Measurements from ENCODE around the gene VWA2.

VWA2 gene, protein sequence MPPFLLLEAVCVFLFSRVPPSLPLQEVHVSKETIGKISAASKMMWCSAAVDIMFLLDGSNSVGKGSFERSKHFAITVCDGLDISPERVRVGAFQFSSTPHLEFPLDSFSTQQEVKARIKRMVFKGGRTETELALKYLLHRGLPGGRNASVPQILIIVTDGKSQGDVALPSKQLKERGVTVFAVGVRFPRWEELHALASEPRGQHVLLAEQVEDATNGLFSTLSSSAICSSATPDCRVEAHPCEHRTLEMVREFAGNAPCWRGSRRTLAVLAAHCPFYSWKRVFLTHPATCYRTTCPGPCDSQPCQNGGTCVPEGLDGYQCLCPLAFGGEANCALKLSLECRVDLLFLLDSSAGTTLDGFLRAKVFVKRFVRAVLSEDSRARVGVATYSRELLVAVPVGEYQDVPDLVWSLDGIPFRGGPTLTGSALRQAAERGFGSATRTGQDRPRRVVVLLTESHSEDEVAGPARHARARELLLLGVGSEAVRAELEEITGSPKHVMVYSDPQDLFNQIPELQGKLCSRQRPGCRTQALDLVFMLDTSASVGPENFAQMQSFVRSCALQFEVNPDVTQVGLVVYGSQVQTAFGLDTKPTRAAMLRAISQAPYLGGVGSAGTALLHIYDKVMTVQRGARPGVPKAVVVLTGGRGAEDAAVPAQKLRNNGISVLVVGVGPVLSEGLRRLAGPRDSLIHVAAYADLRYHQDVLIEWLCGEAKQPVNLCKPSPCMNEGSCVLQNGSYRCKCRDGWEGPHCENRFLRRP

DNA sequence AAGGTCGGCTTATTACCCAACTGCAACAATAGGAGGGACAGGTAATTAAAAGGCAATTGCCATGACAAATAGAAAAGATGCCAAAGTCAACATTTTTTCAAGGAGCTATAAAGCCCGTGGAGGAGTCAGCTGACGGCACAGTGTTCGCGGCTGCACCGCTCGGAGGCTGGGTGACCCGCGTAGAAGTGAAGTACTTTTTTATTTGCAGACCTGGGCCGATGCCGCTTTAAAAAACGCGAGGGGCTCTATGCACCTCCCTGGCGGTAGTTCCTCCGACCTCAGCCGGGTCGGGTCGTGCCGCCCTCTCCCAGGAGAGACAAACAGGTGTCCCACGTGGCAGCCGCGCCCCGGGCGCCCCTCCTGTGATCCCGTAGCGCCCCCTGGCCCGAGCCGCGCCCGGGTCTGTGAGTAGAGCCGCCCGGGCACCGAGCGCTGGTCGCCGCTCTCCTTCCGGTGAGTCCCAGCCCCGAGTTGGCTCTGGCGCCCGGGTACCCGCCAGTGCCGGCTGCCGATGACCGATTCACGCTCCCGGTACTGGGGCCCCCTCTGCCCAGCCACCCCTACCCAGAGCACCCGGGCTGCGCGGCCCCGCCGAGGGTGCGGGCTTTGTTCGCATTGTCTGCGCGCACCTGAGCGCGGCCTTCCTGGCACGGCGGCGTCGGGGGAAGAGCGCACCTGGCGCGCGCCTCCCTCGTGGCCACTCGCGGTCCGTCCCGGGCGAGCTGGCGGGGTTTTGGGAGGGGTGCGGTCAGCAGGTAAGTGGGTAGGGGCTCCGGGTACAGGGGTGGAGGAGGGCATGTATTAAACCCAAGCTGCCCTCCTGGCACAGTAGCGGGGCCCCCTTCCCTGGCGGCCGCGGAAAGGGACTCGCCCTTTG, at the start of gene VWA2:
Gene VWA2 (plus strand): TSS at position 138 of the 877 bp plus-strand sequence. CDS start 9,460 bp downstream, outside the sequence.
- no peak for DNase-seq

DNA sequence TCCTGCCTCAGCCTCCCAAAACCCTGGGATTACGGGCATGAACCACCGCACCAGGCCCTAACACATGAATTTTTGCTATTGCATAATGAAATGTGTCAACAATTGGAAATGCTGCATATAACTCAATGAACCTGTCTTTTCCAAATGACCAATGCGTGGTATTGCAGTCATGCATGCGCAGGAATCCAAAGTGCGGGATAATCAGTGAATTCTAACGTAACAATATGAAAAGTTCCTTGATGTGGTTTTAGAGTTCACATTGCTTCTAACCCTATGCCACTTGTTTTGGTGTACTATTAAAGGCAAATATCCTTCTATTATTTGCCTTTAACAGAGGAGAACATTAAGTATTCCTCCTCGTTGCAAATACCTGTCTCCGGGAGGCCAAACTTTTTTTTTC, 49.4 kb upstream of the VWA2 start:
- no peak for DNase-seq

DNA sequence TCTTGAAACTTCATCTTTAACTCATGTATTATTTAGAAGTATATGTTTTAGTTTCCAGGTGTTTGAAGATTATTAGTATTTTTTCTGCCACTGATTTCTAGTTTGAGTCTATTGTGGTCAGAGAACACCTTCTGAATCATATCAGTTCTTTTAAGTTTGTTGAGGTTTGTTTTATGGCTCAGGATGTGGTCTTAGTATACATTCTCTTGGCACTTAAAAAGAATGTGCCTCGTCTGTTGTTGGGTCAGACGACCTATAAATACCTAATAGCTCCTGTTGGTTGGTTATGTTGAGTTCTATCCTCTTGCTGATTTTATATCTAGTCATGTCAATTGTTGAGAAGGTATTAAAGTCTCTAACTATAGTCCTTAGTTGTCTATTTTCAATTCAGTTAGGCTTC, 44.0 kb upstream of the VWA2 start:
- no peak for DNase-seq

DNA sequence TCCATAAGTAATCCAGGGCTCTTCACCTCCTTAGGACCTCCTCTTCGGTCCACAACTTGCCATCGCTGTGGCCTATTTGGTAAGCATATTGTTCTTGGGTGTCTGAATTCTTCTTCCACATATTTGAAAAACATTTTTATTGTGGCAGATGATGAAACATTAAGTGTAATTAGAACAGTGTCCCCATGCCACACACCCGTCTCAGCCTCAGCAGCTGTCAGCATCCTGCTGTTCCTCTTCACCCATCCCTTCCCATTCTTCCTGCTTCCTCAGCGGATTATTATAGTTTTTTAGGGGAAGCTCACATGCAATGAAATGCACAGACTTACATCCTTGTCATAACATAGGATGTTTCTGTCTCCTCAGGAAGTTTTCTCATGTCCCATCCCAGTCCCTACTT, 39.8 kb upstream of the VWA2 start:
- DNase-seq, result no peak

DNA sequence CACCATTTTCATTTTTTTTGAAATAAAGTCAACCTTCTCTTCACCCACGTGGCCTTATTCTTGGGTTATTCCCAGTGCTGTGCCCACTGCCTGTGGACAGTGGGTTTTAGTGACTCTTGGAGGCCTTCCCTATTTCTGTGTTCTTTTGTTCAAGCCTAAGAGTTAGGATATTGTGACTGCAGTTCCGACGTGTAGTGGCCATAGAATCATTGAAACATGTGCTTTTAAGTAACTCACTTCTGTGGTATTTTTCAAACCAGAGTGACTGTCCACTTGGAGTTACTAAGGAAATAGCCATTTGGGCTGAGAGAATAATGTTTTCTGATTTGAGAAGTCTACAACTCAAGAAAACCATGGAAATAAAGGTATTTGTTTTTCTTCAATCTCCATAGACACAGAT, 36.2 kb upstream of the VWA2 start:
- no peak for DNase-seq

DNA sequence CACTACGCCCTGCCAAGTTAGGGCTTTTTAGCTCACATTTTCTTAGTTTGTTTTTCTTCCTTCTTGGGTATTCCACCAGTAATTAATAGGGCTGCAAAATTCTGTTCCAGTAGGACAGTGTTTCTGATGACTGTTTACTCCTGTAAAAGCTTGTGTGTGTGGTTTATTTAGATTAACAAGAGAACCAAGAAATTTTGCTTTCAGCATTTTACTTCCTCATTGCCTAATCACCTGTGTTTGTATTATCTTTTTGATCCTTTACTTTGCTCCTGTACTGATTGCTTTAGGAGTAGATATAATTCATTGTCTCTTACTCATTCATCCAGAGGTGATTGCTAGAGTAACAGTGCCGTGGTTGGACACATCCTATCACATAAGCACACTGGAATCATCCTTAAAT, 32.2 kb upstream of the VWA2 start:
- DNase-seq, result no peak

DNA sequence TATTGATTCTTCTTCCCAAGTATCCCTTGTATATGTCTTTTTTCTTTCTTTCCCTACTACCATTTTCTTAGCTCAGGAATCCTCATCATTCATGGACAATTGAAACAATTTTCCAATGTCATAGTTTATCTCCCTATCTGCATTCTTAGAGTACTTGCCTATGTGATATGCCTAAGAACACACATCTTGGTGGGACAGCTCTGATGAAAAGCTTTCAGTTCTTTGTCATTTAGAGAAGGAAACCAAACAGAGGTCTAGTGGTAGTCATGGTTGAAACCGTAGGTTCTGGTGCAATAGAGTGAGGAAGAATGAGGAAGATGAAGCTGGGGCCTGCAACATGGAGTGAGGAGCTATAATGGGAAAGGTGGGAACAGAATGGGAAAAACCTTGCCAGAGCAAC, 31.7 kb upstream of the VWA2 start:
- no peak for DNase-seq

DNA sequence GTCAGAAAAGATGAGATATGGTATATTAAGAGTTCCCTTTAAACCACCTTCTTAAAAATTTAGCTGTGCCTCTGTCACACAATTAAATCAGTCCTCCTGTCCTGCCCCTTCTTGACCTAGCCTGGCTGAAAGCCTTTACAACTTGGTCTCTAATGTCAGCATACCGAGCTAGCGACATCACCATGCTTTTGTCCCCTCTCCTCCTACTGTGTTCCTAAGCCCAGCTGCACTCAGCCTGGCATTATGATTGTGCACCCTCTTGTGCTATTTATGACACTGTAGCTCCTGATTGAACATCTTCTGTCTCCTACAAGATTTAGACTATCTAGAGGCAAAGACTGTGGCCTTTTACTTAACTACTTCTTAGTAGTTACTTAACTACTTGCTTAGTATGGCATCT, 30.7 kb upstream of the VWA2 start:
- DNase-seq, result no peak

DNA sequence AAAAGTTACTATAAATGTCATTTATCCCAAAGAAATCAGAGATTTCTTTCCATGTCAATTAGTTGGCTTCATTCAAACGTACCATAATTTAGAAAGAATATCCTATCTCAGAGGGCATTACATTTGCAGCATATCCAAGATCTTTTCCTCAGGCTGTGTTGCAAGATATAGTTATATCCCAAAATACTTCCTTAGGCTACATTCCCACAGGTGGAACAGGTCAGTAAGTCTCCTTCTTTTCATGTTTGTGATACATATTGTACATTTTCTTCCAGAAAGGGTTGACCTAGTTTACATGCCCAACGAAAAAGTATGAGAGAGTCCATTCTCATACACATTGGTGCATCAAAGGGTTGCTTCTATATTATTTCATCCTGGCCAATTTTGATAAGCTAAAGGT, 26.9 kb upstream of the VWA2 start:
- DNase-seq, result no peak

DNA sequence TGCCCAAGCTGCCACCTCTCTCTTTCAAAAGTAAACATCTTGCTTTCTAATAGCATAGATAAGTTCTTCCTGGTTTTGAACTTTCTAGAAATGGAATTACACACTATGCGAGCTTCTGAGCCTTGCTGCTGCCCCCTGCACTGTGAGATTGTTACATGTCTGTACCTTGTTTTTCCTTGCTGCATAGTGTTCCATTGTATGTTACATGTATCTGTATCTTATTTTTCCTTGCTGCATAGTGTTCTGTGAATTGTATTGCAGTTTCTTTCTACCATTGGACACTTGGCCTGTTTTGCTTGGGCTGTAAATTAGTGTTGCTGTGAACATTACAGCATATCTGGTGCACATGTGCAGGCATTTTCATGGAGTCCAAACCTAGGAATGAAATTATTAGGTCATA, 24.0 kb upstream of the VWA2 start:
- DNase-seq, result no peak

DNA sequence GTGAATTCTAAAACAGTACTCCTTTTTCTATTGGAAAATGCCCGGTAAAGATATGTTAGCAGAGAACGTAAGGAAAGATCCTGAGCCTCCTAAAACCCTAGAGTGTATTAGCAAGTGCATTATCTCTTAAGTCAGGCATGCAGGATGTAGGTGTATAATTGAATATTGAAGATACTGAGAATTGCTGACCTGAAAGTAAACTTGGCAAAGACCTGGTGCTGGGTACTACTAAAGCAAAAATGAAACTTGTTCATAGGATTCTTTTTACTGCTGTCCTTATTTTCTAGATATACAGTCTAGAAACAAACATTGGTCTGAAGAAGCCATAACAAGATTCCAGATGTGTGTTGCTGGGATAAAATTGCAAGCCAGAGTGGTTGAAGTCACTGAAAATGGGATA, 18.8 kb upstream of the VWA2 start:
- DNase-seq, result no peak

DNA sequence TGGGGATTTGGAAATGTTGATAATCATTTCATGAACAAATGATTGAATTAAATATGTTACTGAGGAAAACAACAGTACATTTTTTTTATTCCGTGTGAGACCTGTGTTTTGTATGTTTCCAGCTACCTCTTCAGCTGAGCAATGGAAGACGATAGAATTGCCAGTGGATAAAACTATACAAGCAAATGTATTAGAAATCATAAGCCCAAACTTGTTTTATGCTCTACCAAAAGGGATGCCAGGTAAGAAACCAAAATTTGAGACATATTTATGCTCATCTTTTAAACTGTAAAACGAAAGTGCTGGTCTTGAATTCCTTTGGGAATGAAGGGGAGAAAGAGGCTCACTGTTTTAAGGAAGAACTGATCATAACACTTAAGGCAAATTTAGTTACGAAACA, 17.8 kb upstream of the VWA2 start:
- no peak for DNase-seq

DNA sequence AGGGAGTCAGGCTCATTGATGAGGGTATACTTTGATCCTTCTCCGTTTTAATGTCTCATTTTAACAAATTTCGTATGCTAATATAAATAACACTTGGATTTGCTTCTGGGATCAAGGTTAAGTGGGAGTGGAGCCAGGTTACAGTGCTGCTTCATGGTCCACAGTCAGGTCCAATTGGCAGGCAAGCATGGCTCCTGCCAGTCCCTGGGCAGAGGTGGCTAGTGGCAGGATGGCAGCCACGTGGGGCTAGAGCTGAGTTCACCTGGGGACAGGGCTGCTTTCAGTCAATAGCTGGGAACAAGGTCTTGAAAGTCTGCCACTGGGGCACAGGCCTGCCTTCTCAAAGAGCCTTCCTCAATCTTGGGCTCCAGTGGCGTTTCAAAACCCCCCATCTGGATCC, 16.0 kb upstream of the VWA2 start:
- DNase-seq, result no peak

DNA sequence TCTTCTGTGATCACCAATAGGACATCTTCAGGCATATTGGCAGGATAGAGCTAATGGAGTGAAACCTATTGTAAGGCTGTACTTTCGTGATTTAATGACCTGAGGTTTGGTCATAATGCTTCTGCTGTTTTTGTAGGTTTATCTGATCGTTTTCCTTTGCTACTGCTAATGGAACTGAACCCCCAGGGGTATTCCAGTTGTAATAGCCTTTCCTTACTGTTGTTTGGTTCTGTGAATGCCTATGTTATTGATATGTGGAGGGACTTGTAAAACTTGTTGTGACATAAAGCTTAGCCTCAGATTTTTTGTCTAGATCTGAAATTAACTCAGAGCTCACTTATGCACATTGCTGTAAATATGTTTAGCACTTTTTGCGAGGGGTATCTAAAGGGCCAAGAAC, 10.9 kb upstream of the VWA2 start:
- no peak for DNase-seq

DNA sequence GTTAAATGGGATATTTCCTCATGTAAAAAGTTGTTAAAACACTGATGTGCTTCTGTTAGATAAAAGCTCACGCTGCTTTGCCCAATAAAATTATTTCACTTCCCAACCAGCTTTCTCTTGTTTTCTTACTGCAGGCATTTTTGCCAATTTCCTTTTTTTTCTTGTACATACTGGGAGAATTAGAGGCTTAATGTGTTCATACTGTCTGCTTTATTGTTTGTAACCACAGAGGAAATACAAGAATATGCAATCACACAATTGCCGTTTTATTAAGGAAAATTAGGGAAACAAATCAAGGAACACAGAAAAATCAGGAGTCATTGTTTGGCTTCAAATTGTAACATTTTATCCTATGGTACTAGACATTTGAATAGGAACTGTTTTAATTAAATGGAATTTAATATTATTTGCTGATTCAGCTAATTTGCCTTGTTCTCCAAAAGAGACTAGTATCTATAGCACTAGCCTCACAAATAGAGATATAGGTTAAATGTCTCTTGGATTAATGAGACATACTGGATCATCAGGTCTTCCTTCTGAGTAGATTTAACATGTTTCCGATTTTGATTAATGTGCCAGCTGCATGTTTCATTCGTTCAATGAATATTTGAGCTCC, 6.4 kb upstream of the VWA2 start:
- no peak for DNase-seq

DNA sequence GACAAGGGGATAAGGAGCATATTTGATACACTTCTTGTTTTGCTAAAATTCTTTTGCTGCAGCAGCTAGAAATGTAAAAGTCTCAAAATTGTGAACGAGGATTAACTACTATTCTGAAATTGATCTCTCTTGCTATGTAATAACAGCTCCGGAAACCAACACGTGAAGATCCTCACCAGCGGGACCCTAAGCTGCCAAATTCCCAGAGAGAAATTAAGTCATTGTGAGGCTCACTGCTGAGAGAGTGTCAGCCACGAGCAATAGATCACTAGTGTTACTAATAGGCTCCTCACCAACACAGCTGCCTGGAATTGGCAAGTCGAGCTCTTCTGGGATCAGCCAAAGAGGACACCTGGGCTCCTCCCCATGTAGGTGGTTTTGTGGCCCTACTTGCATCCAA, 5.6 kb upstream of the VWA2 start:
- DNase-seq, result no peak

DNA sequence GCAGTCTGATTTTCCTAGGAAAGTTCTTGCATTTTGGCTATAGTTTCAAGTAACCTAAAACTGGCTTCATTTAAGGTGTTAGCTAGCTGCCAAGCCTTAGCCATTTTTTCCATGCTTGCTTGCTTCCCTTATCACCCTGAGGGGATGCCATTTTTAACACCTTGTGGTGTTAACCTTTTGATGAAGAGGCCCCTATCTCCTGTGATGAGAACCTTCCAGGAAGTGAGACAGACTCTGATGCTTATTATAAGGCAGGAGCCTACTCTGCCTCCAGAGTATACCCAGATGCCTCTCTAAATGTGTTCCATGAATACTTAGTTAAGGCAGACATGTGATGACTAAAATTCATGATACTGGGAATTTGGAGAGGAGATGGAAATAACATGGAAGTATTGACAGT, 4.9 kb upstream of the VWA2 start:
- DNase-seq, result no peak

DNA sequence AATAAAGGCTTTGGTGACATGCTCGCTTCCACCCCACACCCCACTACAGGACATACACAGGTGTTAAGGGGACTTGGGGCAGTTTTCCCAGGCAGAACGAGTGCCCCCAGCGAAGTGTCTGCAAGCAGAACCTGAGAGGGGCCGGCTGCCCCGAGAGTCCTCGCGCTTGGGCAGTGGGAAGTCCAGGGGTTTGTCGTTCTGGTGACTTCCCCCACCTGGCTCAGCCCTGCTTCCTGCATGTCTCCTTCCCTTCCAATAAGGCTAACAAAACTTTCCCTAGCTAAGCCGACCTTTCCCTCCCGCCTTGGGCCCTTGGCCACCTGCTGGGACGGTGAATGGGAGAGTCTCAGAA, 916 bp downstream of the VWA2 start:
- DNase-seq, result no peak

DNA sequence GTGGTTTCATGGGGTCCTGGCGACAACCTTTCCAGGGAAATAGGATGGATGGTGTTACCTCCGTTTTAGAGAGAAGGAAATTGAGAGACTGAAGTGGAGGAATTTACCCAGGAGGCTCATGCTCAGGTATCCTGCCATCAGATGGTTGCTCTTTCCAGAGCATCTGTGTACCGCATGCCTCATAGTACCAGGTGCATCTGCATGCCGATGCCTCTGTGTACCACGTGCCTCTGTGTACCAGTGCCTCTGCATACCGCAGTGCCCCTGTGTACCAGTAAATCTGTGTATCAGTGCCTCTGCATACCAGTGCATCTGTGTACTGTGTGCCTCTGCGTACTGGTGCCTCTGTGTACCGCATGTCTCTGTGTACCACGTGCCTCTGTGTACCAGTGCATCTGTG, 3.2 kb downstream of the VWA2 start:
- DNase-seq, result no peak

DNA sequence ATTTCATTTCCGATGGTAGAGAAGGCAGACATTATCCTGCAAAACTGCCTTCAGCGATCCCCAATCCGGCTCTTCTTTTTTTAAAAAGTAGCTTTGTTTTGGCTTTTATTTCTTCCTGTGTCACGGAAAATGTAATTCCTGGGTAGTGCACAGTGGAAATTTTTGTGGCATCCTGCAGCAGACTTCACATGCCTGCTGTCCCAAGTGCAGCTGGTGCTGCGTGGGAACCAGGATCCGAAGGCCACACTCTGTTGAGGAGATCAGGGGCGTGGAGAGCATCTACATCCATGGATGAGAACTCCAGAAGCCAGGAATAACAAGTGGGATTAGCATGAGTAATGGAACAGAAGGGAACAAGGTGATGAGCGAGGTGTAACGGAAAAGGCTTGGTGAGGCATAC, 4.6 kb downstream of the VWA2 start:
- no peak for DNase-seq

DNA sequence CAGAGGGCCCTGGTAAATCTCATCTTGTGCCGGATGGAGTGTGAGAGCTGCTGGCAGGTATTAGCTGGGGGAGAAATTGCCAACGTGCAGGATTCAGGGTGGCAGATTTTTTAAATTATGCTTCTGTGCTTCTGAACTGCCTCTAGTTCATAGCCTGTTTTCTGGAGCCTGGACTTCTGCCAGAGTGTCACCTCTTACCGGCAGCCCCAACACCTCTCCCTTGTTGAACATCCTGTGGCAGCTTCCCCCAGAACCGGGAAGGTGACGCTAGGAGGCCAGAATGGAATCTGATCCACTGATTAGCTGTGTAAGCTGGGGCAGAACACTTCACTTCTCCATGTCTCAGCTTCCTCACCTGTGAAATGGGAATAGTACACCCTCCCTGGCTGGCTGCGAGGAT, 5.1 kb downstream of the VWA2 start:
- DNase-seq, result no peak

DNA sequence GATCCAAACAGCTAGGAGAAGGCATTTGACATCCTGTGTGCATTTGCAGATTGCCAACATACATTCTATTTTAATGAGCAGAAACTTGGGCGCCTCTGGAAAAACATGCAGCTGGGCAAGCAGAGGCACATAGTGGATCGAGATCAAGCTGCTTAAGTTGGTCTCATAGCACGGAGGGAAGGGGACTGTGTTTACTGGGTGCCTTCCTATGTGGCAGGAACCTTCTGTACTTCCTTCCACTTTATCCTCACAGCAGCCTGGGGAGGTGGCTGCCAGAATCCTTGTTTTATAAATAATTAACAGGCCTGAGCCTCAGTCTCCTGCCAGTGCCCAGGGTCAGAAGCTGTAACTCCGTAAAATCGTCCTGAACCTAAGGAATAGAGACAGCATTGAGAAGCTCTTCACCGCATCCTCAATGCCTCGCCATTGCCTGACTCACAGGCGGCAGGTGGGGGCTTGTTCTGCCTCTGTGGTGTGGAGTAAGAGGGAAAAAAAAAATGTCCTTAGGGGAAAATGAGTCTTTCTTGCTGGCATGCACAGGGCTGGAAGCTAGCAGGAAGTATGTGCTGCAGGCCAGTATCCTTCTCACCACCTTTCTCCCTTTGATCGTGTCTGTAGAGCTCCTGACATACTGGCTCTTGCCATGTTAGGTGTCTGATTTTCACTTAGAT, 6.2 kb downstream of the VWA2 start:
- DNase-seq, result no peak

Data from OCI-M1 (cell line).